HL-60/S4 treated with phorbol 12-myristate 13-acetate at 8.2 ng/mL for 4 days and 3 days (cell line): ENCODE data around the gene BLOC1S5.
"Not testable (repeated sequence)": the region's sequence is repeated elsewhere in the genome, so short reads cannot be mapped to it uniquely, and the experiment has no call there.

Experiments
- in situ Hi-C: fragments of 300-500 bp; cut with MboI; formaldehyde crosslinking; loops from 2 replicates; pipeline ENCODE4 v1.15.0; 2022; ENCODE audit warnings: low sequenced_read_pairs

Gene BLOC1S5

GRCh38 chr6:8045769-8046168 lies 18.4 kb downstream of the BLOC1S5 start:
- in situ Hi-C loops: not testable (repeated sequence)

GRCh38 chr6:8043221-8043620 lies 21.0 kb downstream of the BLOC1S5 start:
- in situ Hi-C loops: no loop called here

GRCh38 chr6:8041913-8042583 lies 22.1 kb downstream of the BLOC1S5 start:
- in situ Hi-C loops: no loop called here

GRCh38 chr6:8034107-8034506 lies 30.1 kb downstream of the BLOC1S5 start:
- in situ Hi-C loops: not testable (repeated sequence)

GRCh38 chr6:8030920-8031319 lies 33.3 kb downstream of the BLOC1S5 start:
- in situ Hi-C loops: no loop called here

GRCh38 chr6:8029243-8029870 lies 34.8 kb downstream of the BLOC1S5 start:
- in situ Hi-C loops: no loop called here

GRCh38 chr6:8027965-8028651 lies 36.1 kb downstream of the BLOC1S5 start:
- in situ Hi-C loops: no loop called here

GRCh38 chr6:8026800-8027199 lies 37.4 kb downstream of the BLOC1S5 start:
- in situ Hi-C loops: no loop called here

GRCh38 chr6:8025191-8025590 lies 39.0 kb downstream of the BLOC1S5 start:
- in situ Hi-C loops: no loop called here

GRCh38 chr6:8023638-8024037 lies 40.6 kb downstream of the BLOC1S5 start:
- in situ Hi-C loops: no loop called here

GRCh38 chr6:8020083-8020482 lies 44.1 kb downstream of the BLOC1S5 start:
- in situ Hi-C loops: no loop called here

- in situ Hi-C loops: no loop called here
Observed at GRCh38 chr6:8017705-8018104, 46.5 kb downstream of the BLOC1S5 start.

- in situ Hi-C loops: no loop called here
Observed at GRCh38 chr6:8017276-8017701, 46.9 kb downstream of the BLOC1S5 start.

GRCh38 chr6:8014947-8015346 lies 49.2 kb downstream of the BLOC1S5 start:
- in situ Hi-C loops: no loop called here

GRCh38 chr6:8013763-8014162 lies 50.4 kb downstream of the BLOC1S5 start:
- in situ Hi-C loops: no loop called here

GRCh38 chr6:8006208-8006607 lies 58.0 kb downstream of the BLOC1S5 start:
- in situ Hi-C loops: no loop called here

GRCh38 chr6:8005136-8005535 lies 59.1 kb downstream of the BLOC1S5 start:
- in situ Hi-C loops: no loop called here

GRCh38 chr6:8000636-8001035 lies 63.6 kb downstream of the BLOC1S5 start:
- in situ Hi-C loops: no loop called here

GRCh38 chr6:8000188-8000596 lies 64.0 kb downstream of the BLOC1S5 start:
- in situ Hi-C loops: no loop called here

- in situ Hi-C loops: no loop called here
Observed at GRCh38 chr6:7999201-7999600, 65.0 kb downstream of the BLOC1S5 start.

- in situ Hi-C loops: no loop called here
Observed at GRCh38 chr6:7998103-7998725, 66.0 kb downstream of the BLOC1S5 start.

GRCh38 chr6:7997286-7997685 lies 66.9 kb downstream of the BLOC1S5 start:
- in situ Hi-C loops: no loop called here
